H7 (cell line): Measurements from ENCODE around the gene FHOD3. TPM values are rescaled to one million over a fixed set of nuclear protein-coding genes. Genes with fewer than 3 reads are reported as not detected.

Experiments used
- DNase-seq: peaks from one replicate; pipeline ENCODE4 v3.0.0; 2012
- H3K27me3 ChIP-seq: 2 replicates; pipeline ENCODE4 v1.6.0; 2011; ENCODE audit warnings: mild to moderate bottlenecking, low read length; ENCODE audit not compliant: control insufficient read depth, insufficient read depth
- H3K36me3 ChIP-seq: replicated peaks from 2 replicates; pipeline ENCODE4 v1.5.1; 2011; ENCODE audit warnings: low read length; ENCODE audit not compliant: control insufficient read depth, insufficient read depth
- H3K4me3 ChIP-seq: 2 replicates; pipeline ENCODE4 v1.5.1; 2011; ENCODE audit warnings: low read depth, mild to moderate bottlenecking, control low read depth, low read length, moderate library complexity; ENCODE audit not compliant: insufficient read depth
- total RNA-seq: library from RNA; depleted of rRNA; stranded (reverse); fragments of >200 nt; shearing (Covaris generic); gene quantifications from 2 replicates; pipeline ENCODE4 v1.2.3, GENCODE V29; 2014

FHOD3 gene
- total RNA-seq, 1 experiment from 2014 or later = 1.8 TPM

DNA sequence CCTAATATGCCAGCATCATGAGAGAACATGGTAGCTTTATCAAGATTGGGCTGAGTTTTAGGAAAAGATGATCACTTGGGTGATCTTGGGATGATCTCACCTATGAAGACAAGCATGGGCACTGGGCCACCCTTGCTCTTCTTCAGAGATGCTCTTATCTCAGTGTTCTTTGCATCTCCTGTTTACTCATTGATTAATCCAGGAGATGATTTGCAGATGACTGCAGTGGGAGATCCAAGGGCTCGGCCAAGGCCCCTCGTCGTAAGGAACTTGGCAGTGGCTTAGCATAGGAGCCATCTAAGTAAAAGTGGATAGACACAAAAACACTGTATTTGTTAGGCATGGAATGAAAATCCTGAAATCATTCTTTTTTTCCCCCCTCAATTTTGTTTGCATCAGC is 228.4 kb downstream of the FHOD3 start:
- Histone ChIP-seq H3K4me3 (no peak overlapping the region), H3K36me3 (no peaks in the 10 kb centered on the region), H3K27me3 (no peaks in the 10 kb centered on the region)
- DNase-seq = no peak

- no peak for DNase-seq
- Histone ChIP-seq H3K36me3 (no peaks in the 10 kb centered on the region), H3K27me3 (no peaks in the 10 kb centered on the region), H3K4me3 (no peak overlapping the region)
Measured at GRCh38 chr18:36526611-36527010, 229.1 kb downstream of the FHOD3 start.

GRCh38 chr18:36527051-36527450 is 229.5 kb downstream of the FHOD3 start:
- H3K36me3 ChIP-seq = no peaks in the 10 kb centered on the region
- DNase-seq = no peak
- no peak overlapping the region for H3K4me3 ChIP-seq
- no peaks in the 10 kb centered on the region for H3K27me3 ChIP-seq

DNA sequence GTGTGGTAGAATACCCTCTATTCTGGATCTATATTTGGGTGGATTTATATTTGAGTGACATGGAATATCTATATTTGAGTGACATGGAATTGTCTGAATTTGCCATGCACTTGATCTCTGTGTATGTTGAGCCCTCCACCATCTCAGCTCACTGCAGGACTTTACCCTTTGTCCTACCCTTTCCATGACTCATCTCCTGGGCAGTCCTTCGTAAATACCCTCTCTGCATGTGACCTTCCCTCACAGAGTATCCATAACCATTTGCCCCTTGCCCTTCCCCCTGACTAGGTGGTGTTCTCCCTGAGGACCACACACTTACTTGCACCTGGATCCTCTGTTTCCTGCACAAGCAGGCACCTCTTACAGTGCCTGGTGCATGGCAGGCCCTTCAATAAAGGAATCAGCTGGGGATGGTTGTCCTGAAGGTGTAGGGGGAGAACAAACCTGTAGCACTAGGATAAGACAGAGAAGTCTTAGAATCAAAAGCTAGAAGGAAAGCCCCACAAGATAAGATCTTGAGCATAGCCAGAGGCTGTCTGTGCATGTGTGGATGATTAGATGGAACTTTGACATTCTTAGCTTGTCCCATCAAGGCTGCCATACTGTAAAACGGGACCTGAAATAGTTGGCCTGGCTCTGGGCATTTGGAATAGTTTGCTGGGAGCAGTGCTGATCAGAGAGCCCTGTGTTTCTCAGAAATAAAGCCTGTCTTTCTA is 230.4 kb downstream of the FHOD3 start:
- no peaks in the 10 kb centered on the region for H3K27me3 ChIP-seq
- no peak for DNase-seq
- H3K36me3 ChIP-seq = no peaks in the 10 kb centered on the region

GRCh38 chr18:36529747-36530146 is 232.2 kb downstream of the FHOD3 start:
- no peak overlapping the region for H3K4me3 ChIP-seq
- no peaks in the 10 kb centered on the region for H3K36me3 ChIP-seq
- no peaks in the 10 kb centered on the region for H3K27me3 ChIP-seq
- no peak for DNase-seq

More for the DNA sequence above, 230.4 kb downstream of the FHOD3 start:
- no peak overlapping the region for H3K4me3 ChIP-seq

- no peaks in the 10 kb centered on the region for H3K36me3 ChIP-seq
- no peaks in the 10 kb centered on the region for H3K27me3 ChIP-seq
- DNase-seq = no peak
- no peak overlapping the region for H3K4me3 ChIP-seq
Measured at GRCh38 chr18:36530676-36531405, 233.3 kb downstream of the FHOD3 start.

DNA sequence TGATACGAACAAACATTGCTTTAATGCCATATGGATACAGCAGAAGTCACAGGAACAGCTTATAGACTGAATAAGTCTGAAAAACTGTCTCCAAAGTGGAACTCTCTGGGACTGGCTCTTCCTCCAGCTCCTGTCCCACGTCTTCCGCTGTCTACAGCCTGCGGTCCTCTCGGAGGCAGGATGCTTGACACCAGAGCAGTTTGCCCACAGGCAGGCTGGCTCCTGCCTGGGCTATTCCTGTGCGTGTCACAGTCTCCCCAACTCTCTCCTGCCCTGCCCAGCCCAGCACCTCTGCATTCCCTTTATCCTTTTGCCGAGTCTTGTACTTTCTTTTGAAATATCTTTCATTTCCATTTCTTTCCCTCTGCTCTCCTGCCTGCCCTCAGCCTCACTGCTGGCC is 234.1 kb downstream of the FHOD3 start:
- H3K27me3 ChIP-seq = no peaks in the 10 kb centered on the region
- no peak for DNase-seq
- no peaks in the 10 kb centered on the region for H3K36me3 ChIP-seq
- no peak overlapping the region for H3K4me3 ChIP-seq

GRCh38 chr18:36532394-36532793 is 234.9 kb downstream of the FHOD3 start:
- Histone ChIP-seq H3K4me3 (no peak overlapping the region), H3K27me3 (no peaks in the 10 kb centered on the region), H3K36me3 (no peaks in the 10 kb centered on the region)
- no peak for DNase-seq

DNA sequence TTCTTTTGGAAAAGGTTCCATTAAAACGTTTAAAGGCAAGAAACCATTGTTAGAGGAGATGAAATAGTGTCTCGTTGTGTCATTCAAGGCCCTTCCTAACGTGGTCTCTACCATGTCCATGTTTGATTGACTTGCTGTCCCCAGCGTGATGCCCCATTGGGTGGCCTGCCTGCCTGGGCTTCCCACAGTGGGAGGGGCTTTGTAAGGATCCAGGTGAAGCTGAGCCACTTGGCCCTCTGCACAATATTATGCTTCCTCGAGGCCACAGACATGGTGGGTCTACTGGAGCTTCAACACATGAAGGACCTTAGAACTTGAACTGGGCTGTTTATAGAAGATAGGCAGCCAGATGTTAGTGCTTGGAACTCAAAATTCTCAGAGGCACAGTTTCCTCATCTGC is 235.3 kb downstream of the FHOD3 start:
- H3K27me3 ChIP-seq = no peaks in the 10 kb centered on the region
- H3K4me3 ChIP-seq = no peak overlapping the region
- no peak for DNase-seq
- no peaks in the 10 kb centered on the region for H3K36me3 ChIP-seq

GRCh38 chr18:36533446-36534153 is 236.1 kb downstream of the FHOD3 start:
- Histone ChIP-seq H3K27me3 (no peaks in the 10 kb centered on the region), H3K36me3 (no peaks in the 10 kb centered on the region), H3K4me3 (no peak overlapping the region)
- no peak for DNase-seq

GRCh38 chr18:36534154-36534688 is 236.7 kb downstream of the FHOD3 start:
- Histone ChIP-seq H3K4me3 (no peak overlapping the region), H3K36me3 (no peaks in the 10 kb centered on the region), H3K27me3 (no peaks in the 10 kb centered on the region)
- no peak for DNase-seq

DNA sequence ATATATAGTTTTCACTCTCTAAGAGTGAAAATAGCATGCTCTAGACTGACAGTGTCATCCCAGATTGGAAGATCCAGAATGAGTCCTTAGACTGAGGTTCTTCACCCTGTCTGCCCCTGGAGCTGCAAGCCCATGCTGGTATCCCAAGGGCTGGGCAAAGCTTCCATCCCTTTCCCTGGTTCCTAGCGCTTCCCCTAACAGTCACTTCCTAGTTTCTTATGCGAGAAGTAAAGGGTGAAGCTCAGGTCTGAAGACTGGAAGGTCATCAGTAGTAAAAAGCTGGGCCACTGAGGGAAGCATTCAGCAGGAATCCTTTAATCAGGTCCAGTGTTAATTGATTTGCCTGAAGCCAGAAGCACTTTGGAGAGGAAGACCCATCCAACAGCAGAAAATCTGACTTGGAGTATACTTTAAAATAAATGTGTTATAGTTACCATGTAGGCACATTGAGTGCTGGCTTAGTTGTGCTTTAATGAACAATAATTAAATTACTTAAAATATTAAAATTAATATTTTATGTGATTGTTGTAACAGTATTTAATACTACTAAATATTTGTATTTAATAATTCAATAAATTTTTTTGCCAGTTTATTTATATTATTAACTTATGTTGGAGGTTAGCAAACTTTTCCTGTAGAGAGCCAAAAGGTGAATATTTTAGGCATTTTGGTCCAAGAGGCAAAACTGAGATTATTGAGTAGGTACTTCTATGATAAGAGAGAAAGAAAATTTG is 237.9 kb downstream of the FHOD3 start:
- no peaks in the 10 kb centered on the region for H3K36me3 ChIP-seq
- no peaks in the 10 kb centered on the region for H3K27me3 ChIP-seq
- no peak for DNase-seq
- no peak overlapping the region for H3K4me3 ChIP-seq

DNA sequence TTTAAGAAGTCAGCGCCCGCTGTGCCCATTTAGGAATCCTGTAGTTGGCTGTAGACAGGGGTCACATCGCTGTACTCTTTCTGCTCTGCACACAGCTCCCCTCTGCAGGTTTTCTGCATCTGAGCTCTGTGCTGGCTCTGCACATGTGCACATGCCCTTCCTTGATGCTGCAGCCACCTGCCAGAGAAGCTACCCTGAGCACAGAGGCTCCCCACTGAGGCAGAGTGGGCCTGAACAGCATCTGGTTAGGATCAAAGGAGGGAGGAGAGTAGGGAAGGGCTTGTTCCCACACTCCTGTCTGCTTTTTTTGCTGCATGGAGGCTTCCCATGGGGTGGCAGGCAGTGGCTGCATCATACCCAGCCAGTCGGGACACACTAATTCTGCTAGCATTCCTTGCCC is 238.9 kb downstream of the FHOD3 start:
- Histone ChIP-seq H3K36me3 (no peaks in the 10 kb centered on the region), H3K27me3 (no peaks in the 10 kb centered on the region), H3K4me3 (no peak overlapping the region)
- DNase-seq = peak; percentile 43

DNA sequence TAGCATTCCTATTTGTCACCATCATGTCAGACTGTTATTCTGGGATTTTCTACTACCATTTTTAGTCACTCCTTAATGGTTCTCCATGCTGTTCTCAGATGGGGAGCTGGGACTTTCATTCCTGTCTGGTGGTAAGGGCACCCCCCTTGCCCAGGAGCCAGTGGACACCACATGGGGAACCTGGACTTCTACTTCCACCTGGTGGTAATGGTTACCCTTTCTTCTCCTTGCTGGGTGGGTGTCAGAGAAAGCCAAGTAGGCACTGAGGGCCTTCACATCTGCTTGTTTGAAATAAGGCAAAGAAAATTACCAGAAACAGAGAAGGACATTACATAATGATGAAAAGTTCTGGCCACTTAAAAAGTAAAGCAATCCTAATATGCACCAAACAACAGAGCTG is 239.8 kb downstream of the FHOD3 start:
- no peak overlapping the region for H3K4me3 ChIP-seq
- no peaks in the 10 kb centered on the region for H3K27me3 ChIP-seq
- H3K36me3 ChIP-seq = no peaks in the 10 kb centered on the region
- DNase-seq = no peak
